AG09309 (cell line): Measurements from ENCODE around the gene LRPAP1.
"Not testable (repeated sequence)": the region's sequence is repeated elsewhere in the genome, so short reads cannot be mapped to it uniquely, and the experiment has no call there.

Source experiments
- DNase-seq: peaks from one replicate; pipeline ENCODE4 v3.0.0-alpha.2; 2010; ENCODE audit warnings: low read depth
- H3K4me3 ChIP-seq: 2 replicates; pipeline ENCODE4 v1.5.1; 2011; ENCODE audit warnings: mild to moderate bottlenecking, low read depth, low read length, moderate library complexity; ENCODE audit not compliant: control insufficient read depth
- TF ChIP-seq, protein P1 (sequence below): IDR thresholded peaks from 2 replicates; pipeline ENCODE4 v1.5.1; 2011; ENCODE audit warnings: mild to moderate bottlenecking, low read depth, low read length, inconsistent platforms; ENCODE audit not compliant: insufficient read depth, control insufficient read depth; ENCODE audit errors: missing control alignments

LRPAP1 gene

DNA sequence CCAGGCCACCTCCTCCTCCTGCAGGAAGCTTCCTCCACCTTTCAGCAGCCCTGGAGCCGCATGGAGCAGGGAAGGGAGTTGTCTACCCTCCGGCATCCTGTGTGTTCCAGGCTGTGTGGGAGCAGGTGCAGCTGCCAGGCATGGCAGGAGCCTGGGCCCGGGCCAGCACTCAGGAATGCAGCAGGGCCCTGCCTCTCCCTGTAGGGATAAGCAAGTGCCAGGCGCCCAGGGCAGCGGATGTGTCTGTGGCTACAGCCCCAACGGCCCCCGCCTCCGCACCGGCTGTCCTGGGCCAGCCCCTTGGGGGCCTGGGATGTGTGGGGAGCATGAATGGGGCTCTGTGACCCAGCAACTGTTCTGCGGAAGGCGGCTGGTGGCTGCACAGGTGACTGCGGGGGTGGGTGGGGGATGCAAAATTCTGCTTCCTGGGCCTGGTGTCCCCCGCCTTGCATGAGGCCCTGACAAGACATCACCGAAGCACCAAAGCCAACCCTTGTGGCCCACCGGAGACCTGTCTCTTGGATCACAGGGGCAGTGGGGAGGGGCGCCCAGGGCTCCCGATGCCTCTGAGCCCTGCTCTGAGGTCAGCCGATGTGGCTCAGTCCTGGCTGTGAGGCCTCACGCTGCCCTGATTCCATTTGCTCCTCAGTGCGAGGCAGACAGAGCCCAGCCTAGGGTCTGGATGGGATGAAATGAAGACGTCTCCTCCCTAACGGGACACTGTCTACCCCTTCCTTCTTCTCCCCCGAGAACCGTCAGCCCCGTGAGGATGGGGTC lies 70.5 kb downstream of the LRPAP1 start:
- DNase-seq, result no peak
- no peak overlapping the region for H3K4me3 ChIP-seq
- TF ChIP-seq, protein P1, sequence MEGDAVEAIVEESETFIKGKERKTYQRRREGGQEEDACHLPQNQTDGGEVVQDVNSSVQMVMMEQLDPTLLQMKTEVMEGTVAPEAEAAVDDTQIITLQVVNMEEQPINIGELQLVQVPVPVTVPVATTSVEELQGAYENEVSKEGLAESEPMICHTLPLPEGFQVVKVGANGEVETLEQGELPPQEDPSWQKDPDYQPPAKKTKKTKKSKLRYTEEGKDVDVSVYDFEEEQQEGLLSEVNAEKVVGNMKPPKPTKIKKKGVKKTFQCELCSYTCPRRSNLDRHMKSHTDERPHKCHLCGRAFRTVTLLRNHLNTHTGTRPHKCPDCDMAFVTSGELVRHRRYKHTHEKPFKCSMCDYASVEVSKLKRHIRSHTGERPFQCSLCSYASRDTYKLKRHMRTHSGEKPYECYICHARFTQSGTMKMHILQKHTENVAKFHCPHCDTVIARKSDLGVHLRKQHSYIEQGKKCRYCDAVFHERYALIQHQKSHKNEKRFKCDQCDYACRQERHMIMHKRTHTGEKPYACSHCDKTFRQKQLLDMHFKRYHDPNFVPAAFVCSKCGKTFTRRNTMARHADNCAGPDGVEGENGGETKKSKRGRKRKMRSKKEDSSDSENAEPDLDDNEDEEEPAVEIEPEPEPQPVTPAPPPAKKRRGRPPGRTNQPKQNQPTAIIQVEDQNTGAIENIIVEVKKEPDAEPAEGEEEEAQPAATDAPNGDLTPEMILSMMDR, result no peak

DNA sequence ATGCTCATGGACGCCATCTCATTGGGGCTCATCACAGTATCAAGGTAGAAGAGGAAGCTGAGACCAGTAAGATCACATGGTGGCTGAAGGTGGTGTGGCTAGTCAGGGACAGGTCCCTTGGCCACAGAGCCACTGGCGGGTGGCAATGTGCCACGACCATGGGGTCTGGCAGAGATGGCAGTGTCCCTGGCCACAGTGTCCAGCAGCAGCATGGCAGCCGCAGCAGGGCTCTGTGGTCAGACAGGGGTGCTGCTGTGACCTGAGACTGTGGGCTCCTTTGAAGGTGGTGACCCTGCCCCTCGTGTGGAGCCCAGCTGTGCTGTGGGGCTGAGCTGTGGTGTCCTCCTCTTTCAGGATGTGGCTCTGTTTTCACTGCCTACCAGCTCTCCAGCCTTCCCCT lies 71.3 kb downstream of the LRPAP1 start:
- no peak for DNase-seq
- H3K4me3 ChIP-seq, result no peak overlapping the region
- TF ChIP-seq, protein P1, result no peak

DNA sequence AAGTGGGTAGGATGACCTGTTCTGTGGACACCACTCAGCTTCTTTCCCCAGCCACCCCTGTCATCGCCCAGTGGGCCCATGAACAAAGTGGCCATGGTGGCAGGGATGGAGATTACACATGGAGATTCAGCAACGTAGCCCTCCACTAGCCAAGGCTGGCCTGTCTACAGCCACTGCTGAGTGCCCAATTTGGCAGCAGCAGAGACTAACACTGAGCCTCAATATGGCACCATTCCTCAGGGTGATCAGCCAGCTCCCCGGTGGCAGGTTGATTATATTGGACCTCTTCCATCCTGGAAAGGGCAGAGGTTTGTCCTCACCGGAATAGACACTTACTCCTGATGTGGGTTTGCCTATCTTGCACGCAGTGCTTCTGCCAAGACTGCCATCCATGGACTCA lies 73.1 kb downstream of the LRPAP1 start:
- not testable (repeated sequence) for H3K4me3 ChIP-seq

DNA sequence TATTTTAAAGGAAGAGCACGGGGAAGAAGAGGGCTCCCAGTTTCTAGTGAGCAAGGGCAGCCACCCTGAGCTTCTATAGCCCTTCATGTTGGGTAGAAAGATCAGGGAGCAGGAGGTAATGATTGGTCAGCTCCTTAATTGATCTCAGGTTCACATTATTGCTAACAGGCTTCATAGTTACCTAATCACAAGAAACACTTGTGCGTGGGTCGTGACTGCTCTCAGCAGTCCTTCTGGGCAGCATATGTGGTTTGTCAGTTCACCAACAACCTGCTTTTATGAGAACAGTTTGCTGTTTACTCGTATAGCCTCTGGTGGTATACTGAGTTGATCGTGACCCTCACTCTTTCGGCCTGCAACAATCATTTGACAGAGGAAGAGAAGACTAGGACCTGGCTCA lies 73.9 kb downstream of the LRPAP1 start:
- DNase-seq, result no peak
- TF ChIP-seq, protein P1, result no peak
- no peak overlapping the region for H3K4me3 ChIP-seq

More for the DNA sequence above, 73.1 kb downstream of the LRPAP1 start:
- DNase-seq, result not testable (repeated sequence)

DNA sequence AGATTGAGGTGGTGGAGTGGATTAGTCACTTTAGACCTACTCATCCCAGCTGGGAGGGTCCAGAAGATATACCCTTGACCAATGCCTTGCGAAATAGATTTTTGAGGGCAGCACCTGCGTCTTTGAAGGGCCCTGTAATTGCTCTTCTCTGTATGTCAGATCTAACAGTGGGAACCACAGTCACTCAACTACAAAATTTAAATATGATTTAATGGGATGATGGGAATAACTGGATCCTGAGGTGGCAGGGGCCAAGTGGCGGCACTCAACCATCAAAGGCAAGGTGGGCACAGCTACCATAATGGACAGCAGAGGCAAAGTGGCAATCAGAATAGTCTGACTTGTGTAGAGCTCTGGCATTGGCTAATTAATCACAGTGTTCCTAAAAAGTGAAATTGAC lies 76.6 kb downstream of the LRPAP1 start:
- DNase-seq, H3K4me3 ChIP-seq: not testable (repeated sequence)
